ENCODE data around the gene CAPN10. TPM values are rescaled to one million over a fixed set of nuclear protein-coding genes. Genes with fewer than 3 reads are reported as not detected.

Gene CAPN10
- total RNA-seq, 1 experiment from 2014 or later, result 23.8 TPM

- no peak for DNase-seq (ENCODE audit: low read depth)
Measured at GRCh38 chr2:240574386-240575100, 12.0 kb upstream of the CAPN10 start.

- DNase-seq (ENCODE audit: low read depth), result no peak
Measured at GRCh38 chr2:240575101-240575965, 11.2 kb upstream of the CAPN10 start.

GRCh38 chr2:240576036-240576435 is 10.5 kb upstream of the CAPN10 start:
- no peak for DNase-seq (ENCODE audit: low read depth)

- DNase-seq (ENCODE audit: low read depth), result no peak
Measured at GRCh38 chr2:240576436-240577205, 9.9 kb upstream of the CAPN10 start.

- no peak for DNase-seq (ENCODE audit: low read depth)
Measured at GRCh38 chr2:240577281-240578109, 9.0 kb upstream of the CAPN10 start.

GRCh38 chr2:240578110-240578450 is 8.5 kb upstream of the CAPN10 start:
- DNase-seq (ENCODE audit: low read depth), result no peak

- DNase-seq (ENCODE audit: low read depth), result no peak
Measured at GRCh38 chr2:240578488-240578887, 8.0 kb upstream of the CAPN10 start.

GRCh38 chr2:240579071-240579762 is 7.3 kb upstream of the CAPN10 start:
- no peak for DNase-seq (ENCODE audit: low read depth)

- peak; percentile 84 for DNase-seq (ENCODE audit: low read depth)
Measured at GRCh38 chr2:240579771-240580614, 6.5 kb upstream of the CAPN10 start.

- no peak for DNase-seq (ENCODE audit: low read depth)
Measured at GRCh38 chr2:240581811-240582210, 4.7 kb upstream of the CAPN10 start.

- DNase-seq (ENCODE audit: low read depth), result no peak
Measured at GRCh38 chr2:240582781-240583180, 3.8 kb upstream of the CAPN10 start.

- no peak for DNase-seq (ENCODE audit: low read depth)
Measured at GRCh38 chr2:240583774-240584173, 2.8 kb upstream of the CAPN10 start.

- DNase-seq (ENCODE audit: low read depth), result peak; percentile 72
Measured at GRCh38 chr2:240584486-240585031, 2.0 kb upstream of the CAPN10 start.

GRCh38 chr2:240585101-240585500 is 1.4 kb upstream of the CAPN10 start:
- DNase-seq (ENCODE audit: low read depth), result no peak

- DNase-seq (ENCODE audit: low read depth), result no peak
Measured at GRCh38 chr2:240585681-240586197, 795 bp upstream of the CAPN10 start.

GRCh38 chr2:240586919-240587800 is 626 bp downstream of the CAPN10 start:
- DNase-seq (ENCODE audit: low read depth), result peak; percentile 35

- no peak for DNase-seq (ENCODE audit: low read depth)
Measured at GRCh38 chr2:240588006-240588655, 1.6 kb downstream of the CAPN10 start.

- DNase-seq (ENCODE audit: low read depth), result no peak
Measured at GRCh38 chr2:240588669-240589068, 2.1 kb downstream of the CAPN10 start.

Measured in Daoy (cell line).